Panc1 (cell line): ENCODE results near the gene NSL1. TPM values are rescaled to one million over a fixed set of nuclear protein-coding genes. Genes with fewer than 3 reads are reported as not detected.

Experiments
- ATAC-seq: fragments of 200-7000 bp; cut with Tn5 transposase; 2 replicates; pipeline ENCODE4 v1.9.1; 2020; ENCODE audit warnings: mild to moderate bottlenecking, moderate library complexity
- BruUV-seq: library from RNA; stranded (reverse); fragments of 400-500 nt; replicated peaks from 2 replicates; lab custom pipeline; 2021; lab: Mats Ljungman, UMichigan
- CTCF ChIA-PET: fragments of 300-600 bp; sonication (Branson Sonifier 250); formaldehyde crosslinking; loops from one replicate; lab custom pipeline; 2022; ENCODE audit warnings: antibody characterized with exemption; lab: Charles Lee
- POLR2A ChIA-PET: fragments of 300-600 bp; sonication (Branson Sonifier 250); formaldehyde crosslinking; loops from one replicate; lab custom pipeline; 2022; ENCODE audit warnings: antibody characterized with exemption; lab: Charles Lee
- DNase-seq: peaks from one replicate; pipeline ENCODE4 v3.0.0-alpha.2; 2010; ENCODE audit warnings: low read depth, low spot score
- H3K27ac ChIP-seq: 2 replicates; pipeline ENCODE4 v1.5.1; 2011; ENCODE audit warnings: mild to moderate bottlenecking, low read length, inconsistent platforms
- H3K27me3 ChIP-seq: fragments of 200-500 bp; sonication (Bioruptor generic); 2 replicates; pipeline ENCODE4 v1.6.0; 2014; ENCODE audit warnings: low read length, inconsistent platforms; ENCODE audit not compliant: control insufficient read depth, insufficient read depth
- H3K36me3 ChIP-seq: fragments of 200-500 bp; sonication (Bioruptor generic); 2 replicates; pipeline ENCODE4 v1.5.1; 2014; ENCODE audit warnings: inconsistent platforms, mild to moderate bottlenecking, low read length, moderate library complexity; ENCODE audit not compliant: control insufficient read depth, insufficient read depth
- H3K4me1 ChIP-seq: 2 replicates; pipeline ENCODE4 v1.5.1; 2011; ENCODE audit warnings: inconsistent platforms, mild to moderate bottlenecking, low read length, moderate library complexity; ENCODE audit not compliant: control insufficient read depth, insufficient read depth
- H3K4me3 ChIP-seq, 2 experiments: 2 replicates each; pipeline ENCODE4 v1.5.1; 2011 to 2012; ENCODE audit warnings: low read depth in 2 of 2, low read length in 2 of 2, mild to moderate bottlenecking in 2 of 2, inconsistent platforms in 1 of 2, moderate library complexity in 1 of 2
- H3K9me3 ChIP-seq: fragments of 200-500 bp; sonication (Bioruptor generic); 2 replicates; pipeline ENCODE4 v1.5.1; 2014; ENCODE audit warnings: low read depth, mild to moderate bottlenecking, inconsistent platforms, low read length, moderate library complexity; ENCODE audit not compliant: control insufficient read depth, insufficient read depth
- POLR2AphosphoS5 ChIP-seq: IDR thresholded peaks from 2 replicates; pipeline ENCODE4 v1.6.1; 2012; ENCODE audit warnings: mild to moderate bottlenecking, low read depth, low read length, moderate library complexity
- SIN3A ChIP-seq: IDR thresholded peaks from 2 replicates; pipeline ENCODE4 v1.6.1; 2012; ENCODE audit warnings: low read depth, mild to moderate bottlenecking, low read length, moderate library complexity, borderline replicate concordance; ENCODE audit not compliant: insufficient read depth
- TCF7L2 ChIP-seq: IDR thresholded peaks from 2 replicates; pipeline ENCODE4 v1.6.1; 2011; ENCODE audit warnings: mild to moderate bottlenecking, low read depth, low read length, inconsistent platforms
- in situ Hi-C: cut with HindIII; loops from 2 replicates; pipeline ENCODE4 v1.10.0; 2016; ENCODE audit warnings: low sequenced_read_pairs, low pct_unique_long_range_greater_than_20kb
- intact Hi-C: fragments of 100-400 bp; cut with micrococcal nuclease; formaldehyde crosslinking; loops from one replicate; pipeline ENCODE4 v1.10.0; 2022; ENCODE audit not compliant: unreplicated experiment
- total RNA-seq: library from RNA; stranded (reverse); gene quantifications from one replicate; pipeline ENCODE4 v1.2.1, GENCODE V29; 2021; ENCODE audit not compliant: unreplicated experiment
- TF ChIP-seq, protein P1 (sequence below): fragments of 450-650 bp; IDR thresholded peaks from 2 replicates; pipeline ENCODE4 v1.5.1; 2017; ENCODE audit warnings: mild to moderate bottlenecking
- TF ChIP-seq, protein P2 (sequence below), 2 experiments: IDR thresholded peaks; 2 replicates each; pipeline ENCODE4 v1.6.1; 2011 to 2012; ENCODE audit warnings: low read depth in 2 of 2, control low read depth in 1 of 2, low read length in 1 of 2, mild to moderate bottlenecking in 1 of 2, moderate library complexity in 1 of 2; ENCODE audit not compliant: insufficient read depth in 1 of 2

Gene NSL1
- total RNA-seq, 1 experiment from 2014 or later = 21.8 TPM

GRCh38 chr1:212760126-212760823 lies 31.3 kb downstream of the NSL1 start:
- in situ Hi-C loops = no loop called here
- BruUV-seq = no TSS peak
- Histone ChIP-seq H3K4me1 (no peaks in the 10 kb centered on the region), H3K27ac (no peak overlapping the region), H3K27me3 (no peaks in the 10 kb centered on the region), H3K36me3 (no peaks in the 10 kb centered on the region), H3K4me3 (no peak overlapping the region), H3K9me3 (no peaks in the 10 kb centered on the region)
- CTCF ChIA-PET = no interaction called here
- TF ChIP-seq, protein P1, sequence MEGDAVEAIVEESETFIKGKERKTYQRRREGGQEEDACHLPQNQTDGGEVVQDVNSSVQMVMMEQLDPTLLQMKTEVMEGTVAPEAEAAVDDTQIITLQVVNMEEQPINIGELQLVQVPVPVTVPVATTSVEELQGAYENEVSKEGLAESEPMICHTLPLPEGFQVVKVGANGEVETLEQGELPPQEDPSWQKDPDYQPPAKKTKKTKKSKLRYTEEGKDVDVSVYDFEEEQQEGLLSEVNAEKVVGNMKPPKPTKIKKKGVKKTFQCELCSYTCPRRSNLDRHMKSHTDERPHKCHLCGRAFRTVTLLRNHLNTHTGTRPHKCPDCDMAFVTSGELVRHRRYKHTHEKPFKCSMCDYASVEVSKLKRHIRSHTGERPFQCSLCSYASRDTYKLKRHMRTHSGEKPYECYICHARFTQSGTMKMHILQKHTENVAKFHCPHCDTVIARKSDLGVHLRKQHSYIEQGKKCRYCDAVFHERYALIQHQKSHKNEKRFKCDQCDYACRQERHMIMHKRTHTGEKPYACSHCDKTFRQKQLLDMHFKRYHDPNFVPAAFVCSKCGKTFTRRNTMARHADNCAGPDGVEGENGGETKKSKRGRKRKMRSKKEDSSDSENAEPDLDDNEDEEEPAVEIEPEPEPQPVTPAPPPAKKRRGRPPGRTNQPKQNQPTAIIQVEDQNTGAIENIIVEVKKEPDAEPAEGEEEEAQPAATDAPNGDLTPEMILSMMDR = peak; percentile 70
- TF ChIP-seq POLR2AphosphoS5 = no peak
- TF ChIP-seq SIN3A = no peak
- no peak for DNase-seq
- POLR2A ChIA-PET = no interaction called here
- ATAC-seq = peak; percentile 81
- intact Hi-C loops = no loop called here

- Histone ChIP-seq H3K27me3 (no peaks in the 10 kb centered on the region), H3K36me3 (no peaks in the 10 kb centered on the region), H3K9me3 (no peaks in the 10 kb centered on the region), H3K4me1 (no peaks in the 10 kb centered on the region), H3K4me3 (no peak overlapping the region), H3K27ac (no peak overlapping the region)
- BruUV-seq = no TSS peak
- DNase-seq (no peak), ATAC-seq (peak; percentile 51; the same call in 1 of the 2 replicates)
- TF ChIP-seq POLR2AphosphoS5 (no peak), SIN3A (no peak), TCF7L2 (no peak)
- TF ChIP-seq, protein P1 = no peak
- TF ChIP-seq, protein P2, sequence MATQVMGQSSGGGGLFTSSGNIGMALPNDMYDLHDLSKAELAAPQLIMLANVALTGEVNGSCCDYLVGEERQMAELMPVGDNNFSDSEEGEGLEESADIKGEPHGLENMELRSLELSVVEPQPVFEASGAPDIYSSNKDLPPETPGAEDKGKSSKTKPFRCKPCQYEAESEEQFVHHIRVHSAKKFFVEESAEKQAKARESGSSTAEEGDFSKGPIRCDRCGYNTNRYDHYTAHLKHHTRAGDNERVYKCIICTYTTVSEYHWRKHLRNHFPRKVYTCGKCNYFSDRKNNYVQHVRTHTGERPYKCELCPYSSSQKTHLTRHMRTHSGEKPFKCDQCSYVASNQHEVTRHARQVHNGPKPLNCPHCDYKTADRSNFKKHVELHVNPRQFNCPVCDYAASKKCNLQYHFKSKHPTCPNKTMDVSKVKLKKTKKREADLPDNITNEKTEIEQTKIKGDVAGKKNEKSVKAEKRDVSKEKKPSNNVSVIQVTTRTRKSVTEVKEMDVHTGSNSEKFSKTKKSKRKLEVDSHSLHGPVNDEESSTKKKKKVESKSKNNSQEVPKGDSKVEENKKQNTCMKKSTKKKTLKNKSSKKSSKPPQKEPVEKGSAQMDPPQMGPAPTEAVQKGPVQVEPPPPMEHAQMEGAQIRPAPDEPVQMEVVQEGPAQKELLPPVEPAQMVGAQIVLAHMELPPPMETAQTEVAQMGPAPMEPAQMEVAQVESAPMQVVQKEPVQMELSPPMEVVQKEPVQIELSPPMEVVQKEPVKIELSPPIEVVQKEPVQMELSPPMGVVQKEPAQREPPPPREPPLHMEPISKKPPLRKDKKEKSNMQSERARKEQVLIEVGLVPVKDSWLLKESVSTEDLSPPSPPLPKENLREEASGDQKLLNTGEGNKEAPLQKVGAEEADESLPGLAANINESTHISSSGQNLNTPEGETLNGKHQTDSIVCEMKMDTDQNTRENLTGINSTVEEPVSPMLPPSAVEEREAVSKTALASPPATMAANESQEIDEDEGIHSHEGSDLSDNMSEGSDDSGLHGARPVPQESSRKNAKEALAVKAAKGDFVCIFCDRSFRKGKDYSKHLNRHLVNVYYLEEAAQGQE (IDR thresholded peaks at IDR 0.05; ENCODE audit: insufficient read depth in 1 of 2, low read depth in 2 of 2, low read length in 1 of 2) = no peak
- in situ Hi-C loops = no loop called here
- ChIA-PET POLR2A (no interaction called here), CTCF (no interaction called here)
- intact Hi-C loops = no loop called here
Measured at GRCh38 chr1:212759683-212760082, 31.9 kb downstream of the NSL1 start.
